GM12864 (cell line): ENCODE results near the gene SVOP.

Experiments used
- DNase-seq: peaks from one replicate; pipeline ENCODE4 v3.0.0-alpha.2; 2011; ENCODE audit warnings: low read depth
- H3K4me3 ChIP-seq: 2 replicates; pipeline ENCODE4 v1.5.1; 2011; ENCODE audit warnings: mild to moderate bottlenecking, low read depth, low read length, control low read depth
- CTCF ChIP-seq: IDR thresholded peaks from 2 replicates; pipeline ENCODE4 v1.5.1; 2011; ENCODE audit warnings: low read depth, mild to moderate bottlenecking, moderate library complexity, low read length, control low read depth, inconsistent platforms; ENCODE audit errors: missing control alignments

Gene SVOP

GRCh38 chr12:109020146-109020795, 597 bp downstream of the SVOP start:
- no peak for TF ChIP-seq CTCF
- no peak overlapping the region for H3K4me3 ChIP-seq
- DNase-seq: no peak

- DNase-seq: no peak
- TF ChIP-seq CTCF: no peak
- H3K4me3 ChIP-seq: no peak overlapping the region
These were observed 2.6 kb downstream of the SVOP start for GRCh38 chr12:109018296-109018695.

GRCh38 chr12:109016978-109017377, 3.9 kb downstream of the SVOP start:
- DNase-seq: no peak
- no peak overlapping the region for H3K4me3 ChIP-seq
- no peak for TF ChIP-seq CTCF

GRCh38 chr12:109016016-109016415, 4.9 kb downstream of the SVOP start:
- no peak overlapping the region for H3K4me3 ChIP-seq
- TF ChIP-seq CTCF: no peak
- DNase-seq: no peak

GRCh38 chr12:109014984-109015765, 5.7 kb downstream of the SVOP start:
- DNase-seq: no peak
- no peak overlapping the region for H3K4me3 ChIP-seq
- no peak for TF ChIP-seq CTCF

- DNase-seq: no peak
- no peak for TF ChIP-seq CTCF
- no peak overlapping the region for H3K4me3 ChIP-seq
These were observed 10.6 kb downstream of the SVOP start for GRCh38 chr12:109010259-109010658.
